ENCODE results near the gene GRB10.
"Not testable (repeated sequence)": the region's sequence is repeated elsewhere in the genome, so short reads cannot be mapped to it uniquely, and the experiment has no call there.

GRB10 gene

GRCh38 chr7:50783801-50784507 lies 1.3 kb upstream of the GRB10 start:
- no peaks in the 10 kb centered on the region for H3K9me3 ChIP-seq (ENCODE audit: control insufficient read depth, low read length)
- peaks cover 6% of the 10 kb centered on the region for H3K4me1 ChIP-seq (ENCODE audit: control insufficient read depth, insufficient read depth, low read length)
- no peak overlapping the region for H3K4me3 ChIP-seq (ENCODE audit: low read length)
- H3K27me3 ChIP-seq (ENCODE audit: control insufficient read depth, insufficient read depth, low read length), result no peaks in the 10 kb centered on the region
- no peaks in the 10 kb centered on the region for H3K36me3 ChIP-seq (ENCODE audit: control insufficient read depth, insufficient read depth, low read length)
- H3K9ac ChIP-seq (ENCODE audit: low read length), result no peak overlapping the region

DNA sequence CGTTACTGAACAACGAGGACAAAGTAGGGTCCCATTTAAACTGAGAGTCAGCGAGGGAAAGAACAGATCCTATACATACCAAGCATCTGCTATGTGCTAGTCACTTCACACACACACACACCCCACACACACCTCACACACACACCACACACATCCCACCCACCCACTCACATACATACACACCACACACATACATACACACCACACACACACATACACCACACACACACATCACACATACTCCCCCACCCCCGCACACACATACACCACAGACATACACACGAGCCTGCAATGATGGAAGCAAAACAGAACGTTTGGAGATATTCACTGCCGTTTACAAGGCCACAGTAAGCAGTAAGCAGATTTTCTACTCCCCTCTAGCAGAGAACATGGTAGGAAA lies 607 bp upstream of the GRB10 start:
- Histone ChIP-seq H3K9ac (ENCODE audit: low read length) (no peak overlapping the region), H3K27me3 (ENCODE audit: control insufficient read depth, insufficient read depth, low read length) (no peaks in the 10 kb centered on the region), H3K4me1 (ENCODE audit: control insufficient read depth, insufficient read depth, low read length) (peaks cover 13% of the 10 kb centered on the region), H3K9me3 (ENCODE audit: control insufficient read depth, low read length) (no peaks in the 10 kb centered on the region), H3K36me3 (ENCODE audit: control insufficient read depth, insufficient read depth, low read length) (no peaks in the 10 kb centered on the region), H3K4me3 (ENCODE audit: low read length) (no peak overlapping the region)

DNA sequence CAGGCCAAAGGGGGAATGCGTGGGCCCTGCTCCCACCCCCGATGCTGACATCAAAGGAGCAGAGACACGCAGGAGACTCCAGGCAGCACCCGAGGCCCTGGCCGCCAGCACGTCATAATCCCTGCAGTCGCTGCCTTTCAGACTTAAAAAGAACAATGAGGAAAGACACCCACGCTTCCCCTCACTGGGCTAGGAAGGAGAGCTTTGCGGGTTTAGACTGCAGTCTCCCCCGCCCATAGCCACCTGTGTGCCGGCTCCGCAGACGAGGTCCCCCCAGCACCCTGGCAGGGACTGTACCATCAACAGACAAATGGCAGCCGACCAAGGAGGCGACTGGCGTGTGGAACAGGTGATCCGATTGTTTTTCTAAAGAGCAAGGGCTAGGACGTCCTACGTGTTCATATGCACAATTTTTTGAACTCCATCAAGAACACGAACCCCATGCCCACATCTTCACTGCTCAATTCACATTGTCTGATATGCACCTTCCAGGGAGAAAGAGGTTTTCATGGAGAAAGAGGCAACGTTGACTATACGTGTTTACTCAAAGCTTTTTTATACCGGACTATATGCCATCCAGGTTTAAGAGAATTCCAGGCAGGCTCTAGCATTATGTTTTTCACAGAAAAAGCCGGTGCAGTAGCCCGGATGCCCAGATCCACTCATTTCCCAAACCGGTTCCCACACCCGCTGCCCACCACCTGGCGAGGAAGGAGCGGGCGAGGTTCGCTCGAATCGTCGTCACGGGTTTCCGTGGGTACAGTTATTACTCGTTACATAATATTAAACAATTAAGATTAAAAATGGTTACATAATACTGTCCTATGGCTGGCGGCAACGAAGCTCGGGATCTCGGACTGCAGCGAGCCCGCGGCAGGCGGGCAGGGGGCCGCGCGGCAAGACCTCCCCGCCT lies 1.1 kb downstream of the GRB10 start:
- Histone ChIP-seq H3K9me3 (ENCODE audit: control insufficient read depth, low read length) (no peaks in the 10 kb centered on the region), H3K4me1 (ENCODE audit: control insufficient read depth, insufficient read depth, low read length) (peaks cover 18% of the 10 kb centered on the region), H3K27me3 (ENCODE audit: control insufficient read depth, insufficient read depth, low read length) (no peaks in the 10 kb centered on the region), H3K9ac (ENCODE audit: low read length) (no peak overlapping the region), H3K36me3 (ENCODE audit: control insufficient read depth, insufficient read depth, low read length) (no peaks in the 10 kb centered on the region), H3K4me3 (ENCODE audit: low read length) (no peak overlapping the region)

- no peaks in the 10 kb centered on the region for H3K9me3 ChIP-seq (ENCODE audit: control insufficient read depth, low read length)
- no peaks in the 10 kb centered on the region for H3K27me3 ChIP-seq (ENCODE audit: control insufficient read depth, insufficient read depth, low read length)
- H3K36me3 ChIP-seq (ENCODE audit: control insufficient read depth, insufficient read depth, low read length), result no peaks in the 10 kb centered on the region
- H3K9ac ChIP-seq (ENCODE audit: low read length), result no peak overlapping the region
- H3K4me3 ChIP-seq (ENCODE audit: low read length), result no peak overlapping the region
- H3K4me1 ChIP-seq (ENCODE audit: control insufficient read depth, insufficient read depth, low read length), result peaks cover 25% of the 10 kb centered on the region
These were observed 2.3 kb downstream of the GRB10 start for GRCh38 chr7:50780436-50780835.

GRCh38 chr7:50779427-50779826 lies 3.3 kb downstream of the GRB10 start:
- Histone ChIP-seq H3K36me3 (ENCODE audit: control insufficient read depth, insufficient read depth, low read length) (no peaks in the 10 kb centered on the region), H3K4me1 (ENCODE audit: control insufficient read depth, insufficient read depth, low read length) (peaks cover 27% of the 10 kb centered on the region), H3K27me3 (ENCODE audit: control insufficient read depth, insufficient read depth, low read length) (no peaks in the 10 kb centered on the region), H3K9ac (ENCODE audit: low read length) (no peak overlapping the region), H3K4me3 (ENCODE audit: low read length) (no peak overlapping the region), H3K9me3 (ENCODE audit: control insufficient read depth, low read length) (no peaks in the 10 kb centered on the region)

DNA sequence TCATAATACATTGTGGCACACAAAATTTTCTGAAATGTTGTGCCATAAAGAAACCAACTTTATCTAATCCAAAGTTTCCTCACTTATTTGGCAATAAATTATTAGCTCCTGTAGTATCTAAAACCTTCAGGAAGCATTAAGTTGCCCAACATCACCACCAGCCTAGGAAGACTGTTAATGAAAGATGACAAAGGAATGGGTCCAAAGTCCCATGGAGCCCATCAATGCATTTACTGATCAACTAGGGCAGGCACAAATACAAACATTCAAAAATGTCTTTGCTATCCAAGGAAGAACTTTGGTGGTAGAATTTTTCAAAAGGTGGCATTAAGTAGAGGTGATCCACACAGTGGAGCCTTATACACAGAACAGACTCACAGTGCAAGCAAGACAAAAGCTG lies 4.5 kb downstream of the GRB10 start:
- Histone ChIP-seq H3K4me1 (ENCODE audit: control insufficient read depth, insufficient read depth, low read length) (peaks cover 27% of the 10 kb centered on the region), H3K9ac (ENCODE audit: low read length) (no peak overlapping the region), H3K27me3 (ENCODE audit: control insufficient read depth, insufficient read depth, low read length) (no peaks in the 10 kb centered on the region), H3K9me3 (ENCODE audit: control insufficient read depth, low read length) (no peaks in the 10 kb centered on the region), H3K36me3 (ENCODE audit: control insufficient read depth, insufficient read depth, low read length) (no peaks in the 10 kb centered on the region), H3K4me3 (ENCODE audit: low read length) (no peak overlapping the region)

DNA sequence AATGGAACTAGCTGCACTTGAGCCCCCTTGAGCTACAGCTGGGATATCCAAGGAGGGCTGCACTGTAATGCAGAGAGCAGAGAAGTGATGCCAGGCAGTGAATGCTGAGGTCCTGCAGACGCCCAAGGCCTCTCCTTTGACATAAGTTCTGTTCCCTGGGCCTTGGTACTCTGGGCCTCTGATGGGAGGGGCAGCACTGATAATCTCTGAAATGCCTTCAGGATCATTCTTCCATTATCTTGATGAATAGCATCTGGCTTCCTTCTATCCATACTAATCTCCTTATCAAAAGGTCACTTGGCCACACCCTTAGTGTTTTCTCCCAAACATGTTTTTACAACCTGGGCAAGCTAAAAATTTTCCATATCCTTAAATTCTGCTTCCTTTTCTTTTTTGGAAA lies 6.9 kb downstream of the GRB10 start:
- no peak overlapping the region for H3K9ac ChIP-seq (ENCODE audit: low read length)
- no peaks in the 10 kb centered on the region for H3K9me3 ChIP-seq (ENCODE audit: control insufficient read depth, low read length)
- H3K4me1 ChIP-seq (ENCODE audit: control insufficient read depth, insufficient read depth, low read length), result peaks cover 30% of the 10 kb centered on the region
- no peaks in the 10 kb centered on the region for H3K27me3 ChIP-seq (ENCODE audit: control insufficient read depth, insufficient read depth, low read length)
- no peaks in the 10 kb centered on the region for H3K36me3 ChIP-seq (ENCODE audit: control insufficient read depth, insufficient read depth, low read length)
- no peak overlapping the region for H3K4me3 ChIP-seq (ENCODE audit: low read length)

GRCh38 chr7:50775231-50775630 lies 7.5 kb downstream of the GRB10 start:
- Histone ChIP-seq H3K4me3 (ENCODE audit: low read length) (no peak overlapping the region), H3K27me3 (ENCODE audit: control insufficient read depth, insufficient read depth, low read length) (no peaks in the 10 kb centered on the region), H3K9ac (ENCODE audit: low read length) (no peak overlapping the region), H3K4me1 (ENCODE audit: control insufficient read depth, insufficient read depth, low read length) (peaks cover 31% of the 10 kb centered on the region), H3K9me3 (ENCODE audit: control insufficient read depth, low read length) (no peaks in the 10 kb centered on the region), H3K36me3 (ENCODE audit: control insufficient read depth, insufficient read depth, low read length) (no peaks in the 10 kb centered on the region)

- H3K9ac ChIP-seq (ENCODE audit: low read length), result no peak overlapping the region
- H3K36me3 ChIP-seq (ENCODE audit: control insufficient read depth, insufficient read depth, low read length), result no peaks in the 10 kb centered on the region
- no peaks in the 10 kb centered on the region for H3K9me3 ChIP-seq (ENCODE audit: control insufficient read depth, low read length)
These were observed 8.4 kb downstream of the GRB10 start for GRCh38 chr7:50774319-50774718.

DNA sequence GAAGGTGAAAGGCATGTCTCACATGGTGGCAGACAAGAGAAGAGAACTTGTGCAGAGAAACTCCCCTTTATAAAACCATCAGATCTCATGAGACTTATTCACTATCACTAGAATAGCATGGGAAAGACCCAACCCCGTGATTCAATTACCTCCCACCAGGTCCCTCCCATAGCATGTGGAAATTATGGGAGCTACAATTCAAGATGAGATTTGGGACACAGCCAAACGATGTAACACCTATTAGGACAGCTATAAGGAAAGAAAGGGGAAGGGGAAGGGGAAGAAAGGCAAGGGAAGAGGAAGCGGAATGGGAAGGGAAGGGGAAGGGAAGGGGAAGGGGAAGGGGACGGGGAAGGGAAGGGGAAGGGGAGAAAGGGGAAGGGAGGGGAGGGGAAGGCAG lies 9.6 kb downstream of the GRB10 start:
- not testable (repeated sequence) for H3K4me3 ChIP-seq (ENCODE audit: low read length); H3K27me3 ChIP-seq (ENCODE audit: control insufficient read depth, insufficient read depth, low read length); H3K36me3 ChIP-seq (ENCODE audit: control insufficient read depth, insufficient read depth, low read length); H3K9me3 ChIP-seq (ENCODE audit: control insufficient read depth, low read length); H3K9ac ChIP-seq (ENCODE audit: low read length)
- peaks cover 20% of the 10 kb centered on the region for H3K4me1 ChIP-seq (ENCODE audit: control insufficient read depth, insufficient read depth, low read length)

More at GRCh38 chr7:50774319-50774718, 8.4 kb downstream of the GRB10 start:
- Histone ChIP-seq H3K4me1 (ENCODE audit: control insufficient read depth, insufficient read depth, low read length) (peaks cover 31% of the 10 kb centered on the region), H3K27me3 (ENCODE audit: control insufficient read depth, insufficient read depth, low read length) (no peaks in the 10 kb centered on the region), H3K4me3 (ENCODE audit: low read length) (no peak overlapping the region)

DNA sequence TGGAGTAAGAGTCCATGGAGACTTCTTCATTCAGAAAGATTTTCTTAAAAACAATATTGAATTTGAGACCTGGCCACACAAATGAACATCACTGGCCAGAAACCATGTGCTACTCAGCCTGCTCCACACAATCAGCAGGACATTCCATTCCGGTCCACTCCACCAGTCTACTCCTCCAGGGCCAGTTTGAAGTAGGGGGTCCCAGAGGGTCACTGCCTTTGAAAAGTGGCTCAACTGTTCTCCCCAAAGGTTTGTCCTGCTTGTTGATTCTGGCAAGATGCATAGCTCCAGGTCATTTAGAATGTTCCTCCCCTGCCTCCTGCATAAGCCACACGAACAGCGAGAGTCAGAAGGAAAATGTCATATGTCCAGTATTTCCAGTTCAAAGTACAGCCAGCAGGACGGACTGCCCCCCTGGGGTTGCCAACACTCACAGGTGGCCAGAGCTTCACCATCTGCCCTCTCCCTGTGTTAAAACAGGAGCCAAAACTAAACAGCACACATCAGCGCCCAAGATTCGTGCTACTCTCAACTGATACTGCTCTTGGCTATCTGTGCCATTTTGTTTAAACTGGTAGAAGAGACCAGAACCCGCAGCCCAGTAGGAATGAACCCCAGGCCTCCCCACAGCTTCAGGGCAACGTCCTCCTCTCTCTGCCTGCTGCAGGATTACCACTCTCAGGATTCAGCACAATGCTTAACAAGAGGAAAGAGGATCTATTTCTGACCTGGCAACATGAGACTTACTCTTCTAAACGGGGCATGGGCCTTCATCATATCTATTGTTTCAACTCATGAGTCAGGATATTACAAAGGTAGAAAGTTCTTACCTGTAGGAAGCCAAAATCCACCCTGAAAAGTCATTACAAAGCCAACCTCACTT lies 11.3 kb downstream of the GRB10 start:
- Histone ChIP-seq H3K27me3 (ENCODE audit: control insufficient read depth, insufficient read depth, low read length) (no peaks in the 10 kb centered on the region), H3K9ac (ENCODE audit: low read length) (no peak overlapping the region), H3K9me3 (ENCODE audit: control insufficient read depth, low read length) (no peaks in the 10 kb centered on the region), H3K36me3 (ENCODE audit: control insufficient read depth, insufficient read depth, low read length) (no peaks in the 10 kb centered on the region), H3K4me1 (ENCODE audit: control insufficient read depth, insufficient read depth, low read length) (peaks cover 17% of the 10 kb centered on the region), H3K4me3 (ENCODE audit: low read length) (no peak overlapping the region)

Data from mucosa of stomach (tissue), 1 donor.